ENCODE data around the gene ADAMTSL3.

- TF ChIP-seq POLR2A (IDR thresholded peaks at IDR 0.05; ENCODE audit: low read length) = no peak
- TF ChIP-seq GATA1 (IDR thresholded peaks at IDR 0.05; ENCODE audit: low read depth, low read length) = no peak
Measured at GRCh38 chr15:83930392-83931212, 276.7 kb downstream of the ADAMTSL3 start.

Data from erythroblast (primary cell).